C4-2B (cell line): ENCODE results near the gene PHKB.

Source experiments
- ZFX ChIP-seq: fragments of 450-650 bp; IDR thresholded peaks from 2 replicates; pipeline ENCODE4 v1.6.1; 2017
- TF ChIP-seq, protein P1 (sequence below): fragments of 450-650 bp; conservative IDR thresholded peaks from 2 replicates; pipeline ENCODE4 v1.5.1; 2017; ENCODE audit warnings: mild to moderate bottlenecking

DNA sequence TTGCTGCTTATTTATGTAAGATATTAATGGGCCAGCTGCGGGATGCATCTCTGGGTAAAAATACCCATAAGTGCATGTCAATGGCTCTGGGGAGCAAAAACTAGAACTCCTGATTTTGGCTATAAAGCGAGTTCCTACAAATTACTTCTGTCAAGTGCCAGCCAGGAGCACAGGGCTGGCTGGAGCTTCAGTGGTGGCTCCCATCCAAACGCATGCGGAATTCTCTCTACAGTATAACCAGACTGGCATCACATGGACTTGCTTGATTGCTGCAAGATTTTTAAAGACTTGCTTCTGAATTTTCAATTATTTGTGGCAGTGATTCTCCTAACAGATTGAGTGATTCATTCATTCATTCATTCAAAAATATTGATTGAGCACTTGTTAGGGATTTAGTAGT lies 260.9 kb downstream of the PHKB start:
- TF ChIP-seq, protein P1, sequence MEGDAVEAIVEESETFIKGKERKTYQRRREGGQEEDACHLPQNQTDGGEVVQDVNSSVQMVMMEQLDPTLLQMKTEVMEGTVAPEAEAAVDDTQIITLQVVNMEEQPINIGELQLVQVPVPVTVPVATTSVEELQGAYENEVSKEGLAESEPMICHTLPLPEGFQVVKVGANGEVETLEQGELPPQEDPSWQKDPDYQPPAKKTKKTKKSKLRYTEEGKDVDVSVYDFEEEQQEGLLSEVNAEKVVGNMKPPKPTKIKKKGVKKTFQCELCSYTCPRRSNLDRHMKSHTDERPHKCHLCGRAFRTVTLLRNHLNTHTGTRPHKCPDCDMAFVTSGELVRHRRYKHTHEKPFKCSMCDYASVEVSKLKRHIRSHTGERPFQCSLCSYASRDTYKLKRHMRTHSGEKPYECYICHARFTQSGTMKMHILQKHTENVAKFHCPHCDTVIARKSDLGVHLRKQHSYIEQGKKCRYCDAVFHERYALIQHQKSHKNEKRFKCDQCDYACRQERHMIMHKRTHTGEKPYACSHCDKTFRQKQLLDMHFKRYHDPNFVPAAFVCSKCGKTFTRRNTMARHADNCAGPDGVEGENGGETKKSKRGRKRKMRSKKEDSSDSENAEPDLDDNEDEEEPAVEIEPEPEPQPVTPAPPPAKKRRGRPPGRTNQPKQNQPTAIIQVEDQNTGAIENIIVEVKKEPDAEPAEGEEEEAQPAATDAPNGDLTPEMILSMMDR = no peak
- TF ChIP-seq ZFX = no peak
